Activated naive CD4-positive, alpha-beta T cell treated with anti-CD3 and anti-CD28 coated beads, Interleukin-2, amount 10 ng/mL, durations not matched to agents 7 days and 5 days (primary cell): ENCODE results near the gene ROBO1.
"Not testable (repeated sequence)": the region's sequence is repeated elsewhere in the genome, so short reads cannot be mapped to it uniquely, and the experiment has no call there.

Experiments used
- CTCF ChIA-PET: fragments of 350-600 bp; sonication (Branson Sonifier 250); formaldehyde crosslinking; loops from one replicate; lab custom pipeline; 2021; ENCODE audit warnings: antibody characterized with exemption; lab: Charles Lee
- DNase-seq: peaks from one replicate; pipeline ENCODE4 v3.0.0-alpha.2; 2020
- H3K27ac Mint-ChIP-seq: one replicate; pipeline ENCODE4 v1.8.0; 2021; ENCODE audit warnings: mild to moderate bottlenecking, moderate library complexity, mixed read lengths
- H3K27me3 Mint-ChIP-seq: one replicate; pipeline ENCODE4 v1.8.0; 2021; ENCODE audit warnings: mild to moderate bottlenecking, mixed read lengths
- H3K36me3 Mint-ChIP-seq: one replicate; pipeline ENCODE4 v1.8.0; 2021; ENCODE audit warnings: mixed read lengths
- H3K4me1 Mint-ChIP-seq: one replicate; pipeline ENCODE4 v1.8.0; 2021; ENCODE audit warnings: mixed read lengths
- H3K4me3 Mint-ChIP-seq: one replicate; pipeline ENCODE4 v1.8.0; 2021; ENCODE audit warnings: mild to moderate bottlenecking, moderate library complexity, mixed read lengths
- H3K9me3 Mint-ChIP-seq: one replicate; pipeline ENCODE4 v1.8.0; 2021; ENCODE audit warnings: mixed read lengths

Gene ROBO1

DNA sequence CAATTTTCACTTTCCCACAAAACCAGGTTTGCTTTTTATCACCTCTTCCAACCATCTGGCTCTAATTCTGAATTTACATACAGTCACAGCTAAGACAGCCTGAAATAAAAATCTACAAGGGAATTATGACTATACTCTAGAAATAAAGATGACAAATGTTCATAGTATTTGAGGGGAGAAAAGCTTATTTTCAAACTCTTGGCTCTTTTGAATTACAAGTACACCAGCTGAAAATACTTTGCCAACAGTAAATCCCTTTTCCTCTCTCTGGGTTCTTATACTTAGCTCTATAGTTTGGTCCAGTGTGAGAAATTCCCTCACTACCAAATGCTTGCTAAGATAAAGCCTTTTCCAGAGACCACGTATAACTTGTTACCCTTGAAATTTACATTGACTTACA lies 1037.9 kb downstream of the ROBO1 start:
- H3K27ac Mint-ChIP-seq: no peak overlapping the region
- H3K27me3 Mint-ChIP-seq: no peaks in the 10 kb centered on the region
- H3K36me3 Mint-ChIP-seq: no peaks in the 10 kb centered on the region
- H3K9me3 Mint-ChIP-seq: no peaks in the 10 kb centered on the region
- CTCF ChIA-PET: interaction anchor here (0.6 kb wide), 1 partner anchor 1342 kb away, joined by 3 read pairs; no protein-coding TSS in a partner anchor
- H3K4me3 Mint-ChIP-seq: no peak overlapping the region
- no peak for DNase-seq
- no peaks in the 10 kb centered on the region for H3K4me1 Mint-ChIP-seq

DNA sequence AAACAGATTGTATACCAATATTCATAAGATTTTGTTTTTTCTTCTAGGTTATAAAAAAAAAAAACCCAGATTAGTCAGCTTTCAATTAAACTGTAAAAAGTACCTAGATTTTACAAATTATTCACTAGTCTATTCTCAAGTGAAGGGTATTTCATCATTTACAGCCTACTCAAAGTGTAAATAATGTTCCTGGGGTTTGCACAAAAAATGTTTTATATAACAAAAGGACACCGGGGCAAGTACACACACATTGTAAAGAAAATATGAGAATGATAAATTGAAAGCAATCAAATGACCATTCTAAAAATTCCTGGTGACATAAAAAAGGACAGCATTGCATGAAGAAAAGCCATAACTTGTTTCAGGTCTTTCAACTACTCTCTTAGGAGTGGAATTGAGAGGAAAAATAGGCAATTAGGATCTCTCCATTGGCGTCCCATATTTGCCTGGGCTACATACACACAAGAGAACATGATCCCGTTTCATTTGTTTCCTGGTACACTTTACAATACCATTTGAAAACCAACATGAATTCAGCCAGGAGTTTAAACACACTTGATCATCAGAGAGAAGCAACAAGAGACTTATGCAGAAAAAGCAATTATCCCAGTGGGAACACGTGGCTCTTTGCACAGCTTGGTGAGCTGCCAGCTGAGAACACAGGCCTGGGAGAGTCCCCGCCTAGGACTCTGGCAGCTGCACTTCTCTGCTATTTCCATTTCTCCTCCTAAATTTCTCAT lies 1039.2 kb downstream of the ROBO1 start:
- DNase-seq: no peak
- no peaks in the 10 kb centered on the region for H3K36me3 Mint-ChIP-seq

DNA sequence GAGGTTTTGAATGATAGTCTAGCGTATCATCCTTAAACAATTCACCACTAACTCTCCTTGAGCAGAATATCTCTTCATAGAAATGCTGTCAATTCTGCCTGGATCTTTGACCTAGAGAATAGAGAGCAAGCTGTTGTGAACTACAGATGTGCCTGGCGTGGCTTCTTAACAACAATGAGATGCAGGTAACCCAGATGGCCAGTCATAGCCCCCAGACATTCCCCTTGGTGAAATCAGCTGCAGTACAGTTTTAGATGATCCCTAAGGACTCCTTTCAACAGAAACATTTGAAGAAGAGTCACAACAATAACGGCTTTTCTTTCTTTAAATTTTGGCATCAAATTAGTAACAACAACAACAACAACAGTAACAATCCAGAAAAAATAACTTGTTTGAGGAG lies 1041.3 kb downstream of the ROBO1 start:
- no peak overlapping the region for H3K27ac Mint-ChIP-seq
- no peak overlapping the region for H3K4me3 Mint-ChIP-seq
- DNase-seq: no peak
- no peaks in the 10 kb centered on the region for H3K36me3 Mint-ChIP-seq
- no peaks in the 10 kb centered on the region for H3K27me3 Mint-ChIP-seq
- H3K9me3 Mint-ChIP-seq: peaks cover 2% of the 10 kb centered on the region
- CTCF ChIA-PET: no interaction called here
- H3K4me1 Mint-ChIP-seq: no peaks in the 10 kb centered on the region

More for the DNA sequence above, 1039.2 kb downstream of the ROBO1 start:
- CTCF ChIA-PET: no interaction called here
- no peaks in the 10 kb centered on the region for H3K9me3 Mint-ChIP-seq
- no peak overlapping the region for H3K4me3 Mint-ChIP-seq
- H3K27me3 Mint-ChIP-seq: no peaks in the 10 kb centered on the region
- no peak overlapping the region for H3K27ac Mint-ChIP-seq
- no peaks in the 10 kb centered on the region for H3K4me1 Mint-ChIP-seq

DNA sequence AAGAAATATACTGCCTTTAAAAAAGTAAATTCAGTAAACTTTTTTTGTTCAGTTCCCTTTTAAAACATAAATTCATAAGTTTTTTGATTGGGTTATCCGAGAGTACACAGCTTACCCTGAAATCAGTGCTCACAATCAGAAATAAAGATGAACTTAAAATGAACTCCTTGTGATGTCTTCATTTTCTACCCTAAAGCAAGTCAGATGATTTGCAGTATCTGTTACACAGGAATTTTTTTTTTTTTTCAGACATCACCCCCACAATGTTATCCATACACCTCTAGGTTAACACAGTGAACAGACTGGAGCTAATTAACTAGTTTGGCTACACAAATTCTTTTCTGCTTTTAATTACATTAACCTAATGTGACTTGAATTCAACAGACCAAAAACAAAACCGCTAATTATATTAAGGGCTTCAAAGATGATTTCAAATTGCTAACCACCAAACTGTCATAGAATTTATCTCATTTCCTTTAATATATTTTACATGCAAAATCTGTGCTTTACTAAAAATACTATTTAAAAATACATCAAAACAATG lies 1042.0 kb downstream of the ROBO1 start:
- Mint-ChIP-seq H3K27ac (no peak overlapping the region), H3K4me1 (no peaks in the 10 kb centered on the region), H3K27me3 (no peaks in the 10 kb centered on the region), H3K9me3 (peaks cover 2% of the 10 kb centered on the region), H3K36me3 (no peaks in the 10 kb centered on the region), H3K4me3 (no peak overlapping the region)
- CTCF ChIA-PET: interaction anchor here (0.7 kb wide), 1 partner anchor 44 kb away, joined by 5 read pairs; no protein-coding TSS in a partner anchor
- DNase-seq: no peak

DNA sequence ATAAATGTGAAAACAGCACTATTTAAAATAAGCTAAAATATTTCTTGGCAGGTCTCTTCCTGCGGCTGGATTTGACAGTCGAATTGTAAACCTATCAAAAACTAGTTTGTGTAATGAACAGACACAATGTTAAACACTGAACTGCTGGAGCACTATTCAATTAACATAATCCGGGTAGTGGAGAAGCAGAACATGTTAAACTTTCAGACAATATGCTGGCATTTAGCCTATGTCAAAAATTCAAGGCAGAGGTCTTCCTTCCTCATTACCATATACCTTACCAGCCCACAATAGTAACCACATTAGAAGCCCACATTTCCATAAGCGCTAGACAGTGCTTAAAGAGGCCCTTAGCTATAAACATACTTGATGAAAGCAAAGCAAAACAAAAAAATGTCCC lies 1042.9 kb downstream of the ROBO1 start:
- Mint-ChIP-seq H3K4me1 (no peaks in the 10 kb centered on the region), H3K27ac (no peak overlapping the region), H3K36me3 (no peaks in the 10 kb centered on the region), H3K9me3 (peaks cover 2% of the 10 kb centered on the region), H3K4me3 (no peak overlapping the region), H3K27me3 (no peaks in the 10 kb centered on the region)
- CTCF ChIA-PET: no interaction called here
- DNase-seq: no peak

DNA sequence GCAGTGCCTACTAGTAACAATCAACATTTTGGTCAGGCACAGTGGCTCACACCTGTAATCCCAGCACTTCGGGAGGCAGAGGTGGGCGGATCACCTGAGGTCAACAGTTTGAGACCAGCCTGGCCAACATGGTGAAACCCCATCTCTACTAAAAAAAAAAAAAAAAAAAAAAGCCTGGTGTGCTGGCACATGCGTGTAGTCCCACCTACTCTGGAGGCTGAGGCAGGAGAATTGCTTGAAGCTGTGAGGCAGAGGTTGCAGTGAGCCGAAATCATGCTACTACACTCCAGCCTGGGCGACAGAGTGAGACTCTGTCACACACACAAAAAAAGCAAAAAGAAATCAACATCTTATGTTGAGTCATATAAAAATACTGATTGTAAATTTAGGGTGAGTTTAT lies 1043.4 kb downstream of the ROBO1 start:
- H3K36me3 Mint-ChIP-seq, H3K4me3 Mint-ChIP-seq, H3K27me3 Mint-ChIP-seq, CTCF ChIA-PET, H3K9me3 Mint-ChIP-seq, H3K27ac Mint-ChIP-seq, DNase-seq, H3K4me1 Mint-ChIP-seq: not testable (repeated sequence)

DNA sequence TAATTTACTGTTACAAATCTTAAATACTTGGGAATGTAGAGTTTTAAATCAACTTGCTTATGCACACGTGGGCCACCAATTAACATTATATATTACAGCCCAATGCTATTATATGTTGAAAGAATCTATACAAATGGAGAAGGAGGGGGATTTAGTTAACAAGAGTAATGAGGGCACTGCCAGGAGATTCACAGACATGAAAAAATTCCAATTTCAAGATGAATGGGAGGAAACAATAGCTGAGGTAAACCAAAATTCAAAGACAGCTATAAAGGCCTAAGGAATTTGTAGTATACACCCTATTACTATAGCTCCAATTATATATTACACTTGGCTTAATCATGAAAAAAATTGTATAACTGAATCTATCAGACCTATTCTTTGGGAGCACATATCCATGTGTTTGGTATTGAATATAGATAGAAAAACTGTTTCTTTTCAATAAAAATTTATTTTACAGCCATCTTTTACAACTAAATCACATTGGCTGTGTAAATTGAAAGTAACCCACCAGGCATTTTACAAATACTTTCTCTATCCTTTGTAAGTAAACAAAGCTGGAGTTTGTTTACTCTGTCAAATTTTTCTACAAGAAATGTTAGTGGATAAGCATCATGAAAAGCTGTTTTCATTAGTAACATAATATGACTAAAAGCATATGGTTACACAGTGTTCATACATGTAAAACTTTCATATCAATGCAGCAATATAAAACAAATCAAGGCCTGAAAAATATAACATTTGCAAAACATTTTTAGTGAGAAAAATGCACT lies 1045.8 kb downstream of the ROBO1 start:
- Mint-ChIP-seq H3K4me1 (no peaks in the 10 kb centered on the region), H3K9me3 (peaks cover 7% of the 10 kb centered on the region), H3K36me3 (no peaks in the 10 kb centered on the region), H3K27ac (no peak overlapping the region), H3K4me3 (no peak overlapping the region), H3K27me3 (no peaks in the 10 kb centered on the region)
- no peak for DNase-seq
- CTCF ChIA-PET: no interaction called here

DNA sequence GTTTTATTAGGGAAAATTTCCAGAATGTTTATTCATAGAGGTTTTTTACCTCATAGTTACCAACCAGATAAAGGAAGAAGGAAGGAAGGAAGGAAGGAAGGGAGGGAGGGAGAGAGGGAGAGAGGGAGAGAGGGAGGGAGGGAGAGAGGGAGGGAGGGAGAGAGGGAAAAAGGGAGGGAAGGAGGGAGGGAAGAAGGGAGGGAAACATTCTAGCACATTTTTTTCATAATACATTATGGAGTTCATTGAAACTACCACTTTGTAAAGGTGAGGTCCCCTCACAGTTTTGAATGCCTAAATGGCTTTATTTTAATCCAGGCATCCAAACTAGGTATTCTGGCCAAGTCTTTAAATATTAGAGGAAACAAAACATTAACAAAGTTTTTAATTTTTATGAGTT lies 1049.1 kb downstream of the ROBO1 start:
- CTCF ChIA-PET: no interaction called here
- no peak for DNase-seq
- Mint-ChIP-seq H3K4me3 (no peak overlapping the region), H3K4me1 (no peaks in the 10 kb centered on the region), H3K36me3 (no peaks in the 10 kb centered on the region), H3K9me3 (peaks cover 11% of the 10 kb centered on the region), H3K27ac (no peak overlapping the region), H3K27me3 (no peaks in the 10 kb centered on the region)

DNA sequence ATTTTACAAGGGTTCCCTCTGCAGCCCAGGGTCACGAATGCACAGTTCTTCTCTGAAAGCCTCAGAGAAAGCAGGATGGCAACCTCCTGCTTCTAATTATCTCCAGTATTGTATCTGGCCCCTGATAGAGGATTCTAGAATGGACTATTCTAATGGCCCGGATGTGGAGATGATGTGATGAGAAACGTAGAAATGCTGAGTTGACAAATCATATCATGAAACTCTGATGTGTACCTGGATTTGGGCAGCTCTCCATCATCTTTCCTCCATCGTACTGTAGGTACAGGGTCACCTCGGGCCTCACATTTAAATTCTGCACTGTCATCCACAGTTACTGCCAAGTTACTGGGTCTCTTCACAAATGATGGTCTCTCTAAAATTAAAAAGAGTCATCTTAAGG lies 1050.8 kb downstream of the ROBO1 start:
- CTCF ChIA-PET: no interaction called here
- H3K4me1 Mint-ChIP-seq: no peaks in the 10 kb centered on the region
- H3K4me3 Mint-ChIP-seq: no peak overlapping the region
- H3K36me3 Mint-ChIP-seq: no peaks in the 10 kb centered on the region
- H3K9me3 Mint-ChIP-seq: peaks cover 9% of the 10 kb centered on the region
- no peak overlapping the region for H3K27ac Mint-ChIP-seq
- H3K27me3 Mint-ChIP-seq: no peaks in the 10 kb centered on the region
- DNase-seq: no peak

DNA sequence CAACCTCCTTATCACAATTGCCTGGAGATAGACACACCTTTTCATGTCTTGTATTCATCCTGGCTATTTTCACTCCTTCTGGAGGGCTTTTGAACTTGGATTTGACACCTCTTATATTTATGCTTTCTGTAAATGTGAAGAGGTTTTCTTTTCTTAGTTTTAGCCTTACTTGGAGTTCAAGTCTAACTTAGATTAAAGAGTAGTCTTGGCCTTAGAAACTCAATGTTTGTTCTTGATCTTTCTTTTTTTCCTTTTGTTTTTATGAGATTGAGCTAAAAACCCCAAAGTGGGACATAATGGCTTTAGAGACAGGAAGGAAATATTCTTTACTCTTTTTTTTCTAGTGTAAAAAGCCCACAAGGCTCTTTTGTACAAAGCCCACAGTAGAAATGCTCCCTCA lies 1054.9 kb downstream of the ROBO1 start:
- Mint-ChIP-seq H3K9me3 (peaks cover 9% of the 10 kb centered on the region), H3K36me3 (no peaks in the 10 kb centered on the region), H3K27ac (no peak overlapping the region), H3K27me3 (no peaks in the 10 kb centered on the region), H3K4me1 (no peaks in the 10 kb centered on the region), H3K4me3 (no peak overlapping the region)
- CTCF ChIA-PET: no interaction called here
- DNase-seq: no peak

DNA sequence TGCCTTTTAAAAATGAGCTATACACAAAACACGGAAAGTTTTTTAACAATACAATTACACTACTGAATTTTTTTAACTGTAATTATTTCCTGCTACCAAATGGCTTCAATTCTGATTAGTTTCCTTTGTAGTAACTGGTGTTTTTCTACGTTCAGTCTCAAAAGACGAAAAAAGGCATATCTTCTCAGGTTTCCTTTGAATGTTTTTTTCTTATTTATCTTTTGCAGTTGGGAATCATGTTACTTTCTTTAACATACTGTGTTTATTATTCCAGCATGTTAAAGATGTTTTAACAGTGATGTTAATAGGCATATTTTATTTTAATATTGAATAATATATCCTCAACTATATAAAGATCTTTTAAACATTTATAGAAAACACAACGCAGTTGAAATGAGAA lies 1055.5 kb downstream of the ROBO1 start:
- no peak for DNase-seq
- Mint-ChIP-seq H3K9me3 (peaks cover 6% of the 10 kb centered on the region), H3K27me3 (no peaks in the 10 kb centered on the region), H3K36me3 (no peaks in the 10 kb centered on the region), H3K27ac (no peak overlapping the region), H3K4me3 (no peak overlapping the region), H3K4me1 (no peaks in the 10 kb centered on the region)
- CTCF ChIA-PET: no interaction called here

DNA sequence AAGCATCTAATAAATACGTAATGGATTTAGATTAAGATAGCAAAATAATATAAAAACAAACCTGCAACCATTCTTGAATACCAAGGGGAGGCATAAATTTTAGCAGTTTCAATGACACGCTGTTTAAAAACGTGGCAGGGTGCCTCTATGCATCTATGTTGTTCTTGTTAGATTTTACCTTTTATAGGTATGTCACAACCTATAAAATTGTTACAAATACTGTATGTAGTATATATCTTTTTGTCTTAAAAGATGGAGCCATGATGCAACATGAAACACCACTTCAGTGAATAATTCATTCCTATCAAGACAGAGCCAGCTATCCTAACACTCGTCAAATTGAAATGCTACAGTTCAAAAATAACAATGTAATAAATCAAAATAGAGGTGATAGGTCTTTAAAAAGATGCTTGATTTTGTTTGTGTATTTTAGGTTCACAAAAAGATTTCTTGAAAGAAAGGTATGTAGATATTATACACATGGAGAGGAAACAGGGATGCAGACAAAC lies 1059.2 kb downstream of the ROBO1 start:
- Mint-ChIP-seq H3K9me3 (peaks cover 4% of the 10 kb centered on the region), H3K36me3 (no peaks in the 10 kb centered on the region), H3K27ac (no peak overlapping the region), H3K4me3 (no peak overlapping the region), H3K27me3 (no peaks in the 10 kb centered on the region), H3K4me1 (no peaks in the 10 kb centered on the region)
- DNase-seq: no peak
- CTCF ChIA-PET: no interaction called here

DNA sequence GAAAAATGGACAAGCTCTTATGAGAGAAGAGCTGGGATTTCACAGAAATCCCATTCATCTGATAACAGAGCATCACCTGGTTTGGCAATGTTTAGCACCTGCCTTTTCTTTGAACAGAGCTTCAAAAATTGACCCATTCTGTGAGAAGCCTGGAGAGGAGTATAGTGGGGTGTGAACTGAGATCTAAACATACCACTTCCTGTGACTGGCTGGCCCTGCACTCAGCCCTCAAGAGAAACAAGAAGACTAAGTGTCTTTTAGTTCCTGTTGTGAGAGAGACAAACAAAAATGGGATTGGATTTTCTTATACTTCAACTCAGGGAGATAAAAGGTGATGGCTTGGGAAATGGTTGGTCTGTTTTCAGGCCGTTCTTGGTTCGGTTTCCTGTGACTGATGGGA lies 1060.2 kb downstream of the ROBO1 start:
- no peak for DNase-seq
- Mint-ChIP-seq H3K36me3 (no peaks in the 10 kb centered on the region), H3K4me1 (no peaks in the 10 kb centered on the region), H3K4me3 (no peak overlapping the region), H3K27ac (no peak overlapping the region), H3K27me3 (no peaks in the 10 kb centered on the region), H3K9me3 (peaks cover 4% of the 10 kb centered on the region)
- CTCF ChIA-PET: no interaction called here

DNA sequence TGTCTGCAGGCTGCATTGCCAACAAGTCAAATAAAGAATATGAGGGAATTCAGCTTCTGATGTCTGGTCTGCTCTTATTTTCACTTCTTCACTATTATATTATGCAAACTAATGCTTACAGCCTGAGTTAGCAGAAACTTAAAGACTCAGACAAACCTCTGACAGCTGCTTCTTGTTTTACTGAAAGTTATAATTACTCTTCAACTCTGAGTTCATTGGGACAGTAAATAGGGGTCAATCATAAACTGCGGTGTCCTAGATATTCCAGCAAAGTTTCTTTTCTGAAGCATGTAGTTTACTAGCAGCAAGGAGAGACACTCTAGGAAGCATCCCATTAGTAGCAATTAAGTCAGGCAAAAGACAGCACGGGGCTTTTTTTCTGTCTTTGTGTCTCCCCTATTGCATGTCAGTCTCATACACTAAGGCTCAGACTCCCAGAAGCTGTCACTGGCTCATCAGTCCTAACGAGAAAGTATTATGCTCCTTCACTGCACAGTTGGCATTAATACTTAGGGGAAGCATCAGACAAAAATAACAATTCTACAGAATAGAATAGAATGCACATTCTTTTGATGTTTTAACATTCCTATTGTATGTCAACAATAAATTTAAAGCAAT lies 1060.8 kb downstream of the ROBO1 start:
- H3K4me1 Mint-ChIP-seq: no peaks in the 10 kb centered on the region
- H3K27me3 Mint-ChIP-seq: no peaks in the 10 kb centered on the region
- no peak for DNase-seq
- CTCF ChIA-PET: no interaction called here
- H3K4me3 Mint-ChIP-seq: no peak overlapping the region
- H3K9me3 Mint-ChIP-seq: peaks cover 4% of the 10 kb centered on the region
- H3K27ac Mint-ChIP-seq: no peak overlapping the region
- no peaks in the 10 kb centered on the region for H3K36me3 Mint-ChIP-seq
